Measurements from ENCODE around the gene CFAP61.

DNA sequence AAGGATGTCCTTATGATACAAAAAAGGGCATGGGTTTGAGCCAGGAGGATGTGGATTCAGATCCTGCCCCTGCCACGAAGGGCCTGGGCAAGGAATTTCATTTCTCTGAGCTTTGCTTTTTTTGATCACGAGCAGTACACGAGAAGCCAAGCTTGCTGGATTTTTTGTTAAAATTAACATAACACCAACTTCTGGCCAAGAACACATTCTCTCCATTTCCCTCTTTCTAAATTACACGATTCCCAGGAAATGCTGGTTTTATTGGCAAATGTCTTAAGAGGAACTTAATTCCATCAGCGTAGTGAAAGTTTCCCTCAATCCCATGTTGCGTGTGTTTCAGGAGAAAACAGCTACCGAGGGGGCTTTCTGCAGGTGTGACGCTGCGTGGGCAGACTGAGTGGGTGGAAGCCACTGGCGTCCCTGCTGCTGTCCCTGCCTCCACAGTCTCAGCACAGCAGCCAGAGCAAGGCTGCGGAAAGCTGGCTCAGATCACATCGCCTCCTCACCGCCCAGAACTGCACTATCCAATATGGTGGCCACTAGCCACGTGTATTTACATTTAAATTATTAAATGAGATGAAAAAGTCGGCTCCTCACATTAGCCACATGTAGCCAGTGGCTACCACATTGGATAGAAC is 194.8 kb downstream of the CFAP61 start:
- TF ChIP-seq POLR2A (IDR thresholded peaks at IDR 0.05): no peak
- TF ChIP-seq, protein P1, sequence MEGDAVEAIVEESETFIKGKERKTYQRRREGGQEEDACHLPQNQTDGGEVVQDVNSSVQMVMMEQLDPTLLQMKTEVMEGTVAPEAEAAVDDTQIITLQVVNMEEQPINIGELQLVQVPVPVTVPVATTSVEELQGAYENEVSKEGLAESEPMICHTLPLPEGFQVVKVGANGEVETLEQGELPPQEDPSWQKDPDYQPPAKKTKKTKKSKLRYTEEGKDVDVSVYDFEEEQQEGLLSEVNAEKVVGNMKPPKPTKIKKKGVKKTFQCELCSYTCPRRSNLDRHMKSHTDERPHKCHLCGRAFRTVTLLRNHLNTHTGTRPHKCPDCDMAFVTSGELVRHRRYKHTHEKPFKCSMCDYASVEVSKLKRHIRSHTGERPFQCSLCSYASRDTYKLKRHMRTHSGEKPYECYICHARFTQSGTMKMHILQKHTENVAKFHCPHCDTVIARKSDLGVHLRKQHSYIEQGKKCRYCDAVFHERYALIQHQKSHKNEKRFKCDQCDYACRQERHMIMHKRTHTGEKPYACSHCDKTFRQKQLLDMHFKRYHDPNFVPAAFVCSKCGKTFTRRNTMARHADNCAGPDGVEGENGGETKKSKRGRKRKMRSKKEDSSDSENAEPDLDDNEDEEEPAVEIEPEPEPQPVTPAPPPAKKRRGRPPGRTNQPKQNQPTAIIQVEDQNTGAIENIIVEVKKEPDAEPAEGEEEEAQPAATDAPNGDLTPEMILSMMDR (IDR thresholded peaks at IDR 0.05): no peak

Data from heart left ventricle (tissue), 13 donors.